ENCODE measurements around the gene KLHL35. TPM values are rescaled to one million over a fixed set of nuclear protein-coding genes. Genes with fewer than 3 reads are reported as not detected.

Gene KLHL35
- total RNA-seq, 1 experiment from 2014 or later: 8.4 TPM

- ChIA-PET CTCF (no interaction called here), POLR2A (ENCODE audit: unreplicated experiment) (interaction anchor here (0.6 kb wide), 1 partner anchor 11 kb away, joined by 3 read pairs; no protein-coding TSS in a partner anchor)
- H3K9ac ChIP-seq (ENCODE audit: low read length): peak overlapping the region; percentile 10; the same call in 1 of the 2 replicates
- no peaks in the 10 kb centered on the region for H3K36me3 ChIP-seq (ENCODE audit: low read depth, low read length)
- H3K4me2 ChIP-seq (ENCODE audit: low read length): peak overlapping the region; percentile 93
- no peaks in the 10 kb centered on the region for H4K20me1 ChIP-seq (ENCODE audit: low read length)
- peaks cover 28% of the 10 kb centered on the region for H3K4me1 ChIP-seq (ENCODE audit: insufficient read depth, low read length)
- H3K27me3 ChIP-seq (ENCODE audit: low read length): no peaks in the 10 kb centered on the region
- BruUV-seq (replicated peaks): no TSS peak
- intact Hi-C loops (cut with micrococcal nuclease): loop anchor here (2.0 kb wide), 1 partner anchor 41 kb away; no protein-coding TSS in a partner anchor
- H3K27ac ChIP-seq (ENCODE audit: low read length): no peak overlapping the region
- TF ChIP-seq CTCF (conservative IDR thresholded peaks at IDR 0.05; ENCODE audit: low read depth, low read length) (no peak), EZH2phosphoT487 (IDR thresholded peaks at IDR 0.05; ENCODE audit: borderline replicate concordance, low read length) (peak; percentile 94), EZH2 (IDR thresholded peaks at IDR 0.05; ENCODE audit: low read length, unreplicated experiment) (no peak)
- no peaks in the 10 kb centered on the region for H3K79me2 ChIP-seq (ENCODE audit: low read length)
- no peaks in the 10 kb centered on the region for H3K9me3 ChIP-seq (ENCODE audit: low read length)
- peak; percentile 79 for DNase-seq
- no peaks in the 10 kb centered on the region for H3F3A ChIP-seq (ENCODE audit: low read length, unreplicated experiment)
- H3K9me2 ChIP-seq (replicated peaks; ENCODE audit: low read length): no peaks in the 10 kb centered on the region
- peak overlapping the region; percentile 74 for H2AFZ ChIP-seq (ENCODE audit: low read length)
- ATAC-seq: peak; percentile 38
- H3K4me3 ChIP-seq (ENCODE audit: low read length): peak overlapping the region; percentile 66
Measured at GRCh38 chr11:75429902-75430713, 2.9 kb downstream of the KLHL35 start.

GRCh38 chr11:75429641-75429901 lies 3.4 kb downstream of the KLHL35 start:
- BruUV-seq (replicated peaks): no TSS peak
- Histone ChIP-seq H3F3A (ENCODE audit: low read length, unreplicated experiment) (no peaks in the 10 kb centered on the region), H3K27me3 (ENCODE audit: low read length) (no peaks in the 10 kb centered on the region), H3K4me3 (ENCODE audit: low read length) (no peak overlapping the region), H3K4me2 (ENCODE audit: low read length) (peak overlapping the region; percentile 93), H3K9ac (ENCODE audit: low read length) (no peak overlapping the region), H3K9me3 (ENCODE audit: low read length) (no peaks in the 10 kb centered on the region), H4K20me1 (ENCODE audit: low read length) (no peaks in the 10 kb centered on the region), H3K27ac (ENCODE audit: low read length) (no peak overlapping the region), H3K4me1 (ENCODE audit: insufficient read depth, low read length) (peaks cover 28% of the 10 kb centered on the region), H3K79me2 (ENCODE audit: low read length) (no peaks in the 10 kb centered on the region), H3K36me3 (ENCODE audit: low read depth, low read length) (no peaks in the 10 kb centered on the region), H2AFZ (ENCODE audit: low read length) (no peak overlapping the region), H3K9me2 (replicated peaks; ENCODE audit: low read length) (no peaks in the 10 kb centered on the region)
- ChIA-PET CTCF (no interaction called here), POLR2A (ENCODE audit: unreplicated experiment) (no interaction called here)
- DNase-seq (no peak), ATAC-seq (no peak)
- TF ChIP-seq EZH2phosphoT487 (IDR thresholded peaks at IDR 0.05; ENCODE audit: borderline replicate concordance, low read length) (no peak), EZH2 (IDR thresholded peaks at IDR 0.05; ENCODE audit: low read length, unreplicated experiment) (no peak), CTCF (conservative IDR thresholded peaks at IDR 0.05; ENCODE audit: low read depth, low read length) (no peak)
- intact Hi-C loops (cut with micrococcal nuclease): no loop called here

- no peaks in the 10 kb centered on the region for H3K79me2 ChIP-seq (ENCODE audit: low read length)
- H2AFZ ChIP-seq (ENCODE audit: low read length): peak overlapping the region; percentile 70; the same call in 1 of the 2 replicates
- no peak overlapping the region for H3K27ac ChIP-seq (ENCODE audit: low read length)
- no peaks in the 10 kb centered on the region for H3K9me3 ChIP-seq (ENCODE audit: low read length)
- intact Hi-C loops (cut with micrococcal nuclease): no loop called here
- H3F3A ChIP-seq (ENCODE audit: low read length, unreplicated experiment): no peaks in the 10 kb centered on the region
- no peak for ATAC-seq
- H3K4me3 ChIP-seq (ENCODE audit: low read length): peak overlapping the region; percentile 68
- H3K9ac ChIP-seq (ENCODE audit: low read length): peak overlapping the region; percentile 61; the same call in 1 of the 2 replicates
- no peak for DNase-seq
- H4K20me1 ChIP-seq (ENCODE audit: low read length): no peaks in the 10 kb centered on the region
- CTCF ChIA-PET: no interaction called here
- no peaks in the 10 kb centered on the region for H3K36me3 ChIP-seq (ENCODE audit: low read depth, low read length)
- peak overlapping the region; percentile 93 for H3K4me2 ChIP-seq (ENCODE audit: low read length)
- H3K27me3 ChIP-seq (ENCODE audit: low read length): no peaks in the 10 kb centered on the region
- TF ChIP-seq EZH2phosphoT487 (IDR thresholded peaks at IDR 0.05; ENCODE audit: borderline replicate concordance, low read length) (no peak), EZH2 (IDR thresholded peaks at IDR 0.05; ENCODE audit: low read length, unreplicated experiment) (no peak), CTCF (conservative IDR thresholded peaks at IDR 0.05; ENCODE audit: low read depth, low read length) (no peak)
- H3K4me1 ChIP-seq (ENCODE audit: insufficient read depth, low read length): peaks cover 28% of the 10 kb centered on the region
- TSS peak; percentile 47 for BruUV-seq (replicated peaks)
- POLR2A ChIA-PET (ENCODE audit: unreplicated experiment): no interaction called here
- H3K9me2 ChIP-seq (replicated peaks; ENCODE audit: low read length): no peaks in the 10 kb centered on the region
Measured at GRCh38 chr11:75428989-75429640, 3.9 kb downstream of the KLHL35 start.
